Sigmoid colon (tissue), 3 donors: Measurements from ENCODE around the gene PDK2.

Source experiments
- CTCF ChIP-seq, 4 experiments: fragments of 450-650 bp in 3 of 4; fragments of 200-600 bp in 1 of 4; IDR thresholded peaks; one replicate each; pipeline ENCODE4 v1.5.1; 2016 to 2019; ENCODE audit warnings: antibody characterized with exemption in 4 of 4, mild to moderate bottlenecking in 3 of 4, moderate library complexity in 2 of 4
- POLR2A ChIP-seq, 2 donors: fragments of 450-650 bp; IDR thresholded peaks; one replicate each; pipeline ENCODE4 v1.6.1; 2016; ENCODE audit warnings: antibody characterized with exemption in 2 of 2, mild to moderate bottlenecking in 2 of 2, moderate library complexity in 2 of 2

GRCh38 chr17:50053654-50053960 lies 41.5 kb upstream of the PDK2 start:
- TF ChIP-seq POLR2A (IDR thresholded peaks at IDR 0.05) (no peak), CTCF (IDR thresholded peaks at IDR 0.05) (no peak)
